ENCODE data around the gene IQSEC3.

The IQSEC3 gene

DNA sequence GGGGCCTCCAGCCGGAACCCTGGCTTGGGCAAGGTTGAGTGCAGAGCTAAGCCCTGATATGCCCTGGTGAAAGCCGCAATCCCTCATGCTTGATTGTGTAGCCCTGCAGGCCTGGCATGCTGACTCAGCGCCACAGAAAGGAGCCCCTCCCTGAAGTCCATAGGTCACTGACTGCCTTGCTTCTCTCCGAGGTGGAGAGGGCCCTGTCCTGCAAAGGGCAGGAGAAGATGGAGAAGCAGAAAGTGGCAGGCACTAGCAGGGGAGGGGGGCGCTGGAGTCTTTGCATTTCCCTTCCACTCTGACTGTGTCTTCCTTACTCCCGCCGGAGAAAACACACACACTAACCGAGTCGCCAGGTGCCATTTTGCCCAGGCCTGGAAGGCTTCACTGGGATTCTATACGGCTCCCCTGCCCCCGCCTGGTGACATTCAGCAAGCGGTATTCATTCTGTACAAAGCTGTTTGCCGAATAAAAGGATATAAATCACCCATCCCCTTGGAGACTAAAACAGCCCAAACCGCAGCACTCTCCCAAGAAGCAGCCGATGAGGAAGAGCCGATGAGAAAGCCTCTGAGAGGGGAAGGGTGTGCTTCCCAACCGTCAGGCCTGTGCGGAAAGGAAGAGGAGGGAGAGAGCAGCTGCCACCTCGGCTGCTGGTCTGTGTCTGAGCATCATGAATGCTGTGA, 77.5 kb downstream of the IQSEC3 start:
- no peak for FAIRE-seq

DNA sequence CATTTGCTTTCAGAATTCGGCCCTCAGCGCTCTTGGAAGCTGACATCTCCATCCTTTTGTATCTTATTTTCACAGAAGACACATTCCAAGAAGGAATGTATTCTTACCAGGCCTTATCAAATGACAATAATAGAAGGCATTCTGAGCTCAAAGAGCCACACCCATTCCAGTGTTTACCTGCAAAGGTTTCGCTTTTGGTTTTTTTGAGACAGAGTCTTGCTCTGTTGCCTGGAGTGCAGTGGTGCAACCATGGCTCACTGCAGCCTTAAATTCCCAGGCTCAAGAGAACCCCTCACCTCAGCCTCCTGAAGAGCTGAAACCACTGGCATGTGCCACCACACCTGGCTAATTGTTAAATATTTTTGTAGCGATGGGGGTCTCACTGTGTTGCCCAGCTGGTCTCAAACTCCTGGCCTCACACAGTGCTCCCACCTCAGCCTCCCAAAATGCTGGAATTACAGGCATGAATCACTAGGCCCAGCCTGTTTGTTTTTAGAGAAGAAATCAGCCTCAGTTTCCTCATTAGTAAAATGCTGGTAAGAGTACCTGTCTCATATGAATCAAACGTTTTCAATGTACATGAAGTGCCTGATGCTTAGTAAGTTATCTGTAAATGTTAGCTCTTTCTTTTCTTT, 78.2 kb downstream of the IQSEC3 start:
- FAIRE-seq, result no peak

DNA sequence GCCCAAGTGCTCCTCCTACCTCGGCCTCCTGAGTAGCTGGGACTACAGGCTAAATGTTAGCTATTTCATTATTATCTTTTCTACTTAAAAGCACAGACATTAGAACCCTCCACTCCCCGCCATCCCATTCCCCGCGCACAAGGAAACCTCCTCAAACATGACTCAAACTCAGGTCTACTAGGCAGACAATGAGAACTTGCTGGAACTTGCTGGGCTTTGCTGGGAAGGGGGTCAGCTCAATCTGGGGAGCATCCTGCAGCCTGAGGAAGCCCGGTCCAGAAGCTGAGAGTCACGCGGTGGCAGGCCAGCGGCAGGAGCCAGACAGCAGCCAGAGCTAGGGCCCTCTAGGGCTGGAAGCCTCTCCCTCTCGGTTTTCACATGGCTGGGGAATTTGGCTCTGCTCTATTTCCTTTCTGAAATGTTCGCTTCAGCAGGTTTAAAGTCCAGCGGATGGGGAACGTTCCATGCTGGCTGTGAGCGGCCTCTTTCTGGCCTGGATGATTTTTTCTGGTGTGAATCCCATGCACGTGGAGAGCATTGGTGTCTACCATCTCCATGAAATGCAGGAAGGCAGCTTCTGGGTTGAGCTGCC, 78.9 kb downstream of the IQSEC3 start:
- no peak for FAIRE-seq

DNA sequence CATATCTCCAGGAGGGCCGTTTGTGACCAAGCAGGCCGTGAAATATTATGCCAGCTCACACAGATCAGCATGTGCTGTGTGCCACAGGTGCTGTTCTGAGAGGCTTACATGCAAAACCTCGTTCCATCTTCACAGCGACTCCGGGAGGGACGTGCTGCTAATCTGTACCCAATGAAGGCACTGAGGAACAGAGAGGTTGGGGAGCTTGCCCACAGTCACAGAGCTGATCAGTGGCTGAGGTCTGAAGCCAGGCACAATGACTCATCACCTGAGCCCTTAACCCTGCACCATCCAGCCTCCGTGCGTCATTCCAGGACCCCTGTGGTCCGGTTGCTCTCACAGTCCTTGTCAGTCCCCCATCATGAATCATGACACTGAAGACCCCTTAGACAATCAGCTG, 80.7 kb downstream of the IQSEC3 start:
- no peak for FAIRE-seq

DNA sequence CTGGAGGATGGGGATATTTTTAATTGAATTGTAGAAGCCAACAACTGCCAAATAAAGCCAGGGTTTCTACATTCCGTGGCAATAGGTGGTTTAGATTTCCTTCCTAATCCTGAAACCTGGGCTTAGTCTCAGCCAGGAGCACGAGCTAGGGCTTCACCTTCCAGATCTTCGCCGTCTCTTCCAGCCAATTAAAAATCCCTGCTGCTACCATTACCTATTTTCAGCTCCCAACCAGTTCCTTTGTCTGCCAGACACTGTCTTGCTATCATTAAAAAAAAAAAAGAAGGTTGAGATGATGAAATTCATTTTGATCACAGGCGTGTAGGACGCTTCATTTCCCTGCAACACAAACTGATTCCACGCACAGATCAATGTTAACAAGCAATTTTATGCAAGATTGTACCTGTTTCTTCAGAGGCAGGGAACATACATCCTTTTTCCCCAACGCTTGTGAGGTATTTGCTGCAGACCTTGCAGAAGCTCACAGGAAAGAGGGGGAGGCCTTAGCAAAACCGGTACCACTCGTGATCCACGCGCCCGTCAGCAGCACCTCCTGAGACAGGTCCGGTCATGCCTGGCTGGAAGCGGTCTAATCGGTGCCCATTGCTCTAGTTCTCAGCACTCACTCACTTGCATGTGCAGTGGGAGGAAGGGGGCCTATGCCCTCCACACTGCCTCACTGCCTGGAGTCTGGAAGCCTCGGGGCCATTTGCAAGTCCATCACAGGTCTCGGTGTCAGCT, 82.3 kb downstream of the IQSEC3 start:
- FAIRE-seq, result no peak

DNA sequence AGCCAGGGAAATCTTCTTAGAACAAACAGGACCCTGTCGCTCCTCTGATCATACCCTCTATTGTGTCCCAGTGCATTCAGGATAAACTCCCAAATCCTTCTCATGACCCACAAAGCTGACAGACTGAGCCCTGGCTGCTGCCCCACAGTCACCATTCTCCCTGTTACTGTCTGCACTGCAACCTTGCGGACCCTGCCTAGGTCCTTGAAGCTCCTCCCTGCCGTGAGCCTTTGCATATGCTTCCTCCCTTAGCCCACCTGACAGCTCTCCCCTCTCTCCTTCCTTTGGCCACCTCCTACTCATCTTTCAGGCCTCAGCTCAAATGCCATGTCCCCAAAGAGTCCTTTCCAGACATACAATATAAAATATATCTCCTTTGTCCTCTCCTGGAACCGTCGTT, 85.0 kb downstream of the IQSEC3 start:
- no peak for FAIRE-seq

DNA sequence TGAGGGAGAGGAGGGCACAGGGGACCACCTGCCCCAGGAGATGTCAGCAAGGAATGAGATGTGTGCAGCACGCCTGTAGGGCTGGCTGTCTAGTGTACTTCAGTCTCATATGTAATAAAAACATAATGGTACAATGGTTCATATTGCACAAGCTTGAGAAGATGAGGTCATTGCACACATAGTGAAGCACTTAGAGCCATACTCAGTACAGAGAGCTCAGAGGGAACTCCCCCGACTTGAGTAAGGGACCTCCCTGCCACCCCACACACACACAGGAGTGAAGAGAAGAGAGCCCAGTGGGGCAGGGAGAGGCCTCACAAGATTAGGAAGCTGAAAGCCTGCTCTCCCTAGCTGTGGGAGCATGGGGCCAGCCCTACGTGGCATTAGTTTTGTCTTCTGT, 85.9 kb downstream of the IQSEC3 start:
- FAIRE-seq, result no peak

DNA sequence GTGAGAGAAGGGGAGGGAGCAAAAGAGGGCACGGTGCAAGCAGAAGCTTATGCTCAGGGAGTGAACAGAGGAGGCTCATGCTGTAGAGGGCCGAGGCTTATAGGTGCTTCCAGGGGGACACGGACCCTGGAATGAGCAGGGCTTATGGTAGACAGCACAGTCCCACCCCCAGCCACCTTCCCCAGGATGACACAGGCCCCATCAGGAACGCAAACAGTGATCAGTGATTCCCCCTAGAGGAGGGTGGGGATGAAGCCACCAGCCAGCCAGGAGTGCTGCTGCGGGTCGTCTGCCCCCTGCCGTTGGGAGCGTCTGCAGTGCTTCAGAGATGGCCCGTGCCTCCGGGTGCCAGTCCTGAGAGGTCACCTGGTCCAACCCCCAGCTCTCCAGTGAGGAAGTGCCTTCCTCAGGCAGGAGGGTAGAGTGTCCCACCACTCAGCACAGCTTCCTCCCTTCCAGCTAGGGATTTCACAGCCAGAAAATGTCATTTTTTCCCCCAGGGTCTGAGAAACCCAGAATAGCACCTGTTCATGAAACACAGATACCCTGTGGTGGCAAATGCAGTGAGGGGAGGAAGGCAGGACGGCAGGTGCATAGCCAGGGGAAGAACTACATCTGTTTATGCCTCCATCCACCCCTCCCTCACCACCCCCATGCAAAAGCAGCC, 86.6 kb downstream of the IQSEC3 start:
- FAIRE-seq, result no peak

DNA sequence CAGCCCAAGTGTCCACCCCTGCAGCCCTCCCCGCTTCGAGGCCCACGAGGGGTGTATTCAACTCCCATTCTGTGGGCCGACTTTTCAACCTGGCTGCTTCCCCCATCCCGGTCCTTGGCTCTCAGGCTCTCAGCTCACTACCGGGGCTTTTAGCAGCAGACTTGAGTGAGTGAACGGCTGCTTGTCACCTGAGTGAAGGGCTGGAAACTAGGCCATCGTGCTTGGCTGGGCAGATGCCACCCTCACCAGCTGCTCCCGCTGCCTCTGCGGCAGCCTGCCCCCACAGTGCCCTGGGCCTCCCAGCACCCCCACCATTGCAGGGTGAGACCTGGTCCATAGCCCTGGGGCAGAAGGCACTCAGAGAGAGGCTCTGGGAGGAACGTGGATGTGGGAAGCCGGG, 87.5 kb downstream of the IQSEC3 start:
- FAIRE-seq, result no peak

DNA sequence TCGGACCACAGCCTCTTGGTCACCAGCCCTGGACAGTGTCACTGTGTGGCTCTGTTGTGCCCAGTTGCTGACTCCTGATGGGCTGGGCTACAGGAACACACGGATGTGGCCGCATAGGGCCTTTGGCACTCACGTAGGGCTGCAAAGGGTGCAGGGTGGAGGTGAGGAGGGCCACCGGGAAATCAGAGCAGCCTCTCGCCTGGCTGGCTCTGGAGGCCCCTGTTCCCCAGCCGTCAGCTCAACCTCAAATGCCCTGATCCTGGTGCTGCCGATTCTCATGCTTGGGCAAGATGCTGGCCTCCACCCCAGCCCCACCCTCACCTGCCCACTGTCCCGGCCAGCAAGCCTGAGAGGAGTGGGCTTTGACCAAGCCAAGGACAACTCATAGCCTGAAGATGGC, 88.4 kb downstream of the IQSEC3 start:
- no peak for FAIRE-seq

DNA sequence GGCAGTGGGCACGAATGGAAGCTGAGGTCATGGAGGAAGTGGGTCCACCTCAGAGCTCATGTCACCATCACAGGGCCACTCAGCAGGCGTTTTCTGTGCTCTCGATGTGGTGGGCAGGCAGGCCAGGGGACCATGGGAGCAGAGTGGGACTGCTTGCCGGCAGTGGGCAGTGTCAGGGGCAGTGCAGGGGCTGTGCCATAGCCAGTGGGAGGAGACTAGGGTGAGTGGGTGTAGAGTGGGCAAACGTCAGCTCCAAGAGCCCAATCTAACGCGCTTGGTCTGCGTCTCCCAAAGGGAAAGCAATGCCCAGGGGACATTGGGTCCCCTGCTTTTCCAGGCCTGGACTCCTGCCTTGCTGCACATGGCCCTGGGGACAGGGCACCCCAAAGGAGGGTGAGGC, 89.1 kb downstream of the IQSEC3 start:
- no peak for FAIRE-seq

DNA sequence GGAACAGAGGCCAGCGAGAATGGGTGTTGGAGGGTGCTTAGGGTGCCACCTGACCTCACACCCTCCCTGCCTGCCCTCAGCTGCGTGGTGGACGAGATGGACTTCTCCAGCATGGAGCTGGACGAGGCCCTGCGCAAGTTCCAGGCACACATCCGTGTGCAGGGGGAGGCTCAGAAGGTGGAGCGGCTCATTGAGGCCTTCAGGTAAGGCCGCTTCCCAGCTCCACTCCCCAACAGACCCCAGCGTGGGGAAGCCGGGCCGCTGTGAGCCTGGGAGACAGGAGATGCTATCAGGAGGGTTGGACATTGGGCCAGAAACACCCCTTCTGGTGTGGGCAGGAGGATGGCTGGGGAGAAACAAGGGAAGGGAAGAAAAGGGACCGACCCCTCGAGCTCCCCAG, 90.4 kb downstream of the IQSEC3 start:
- FAIRE-seq, result no peak

DNA sequence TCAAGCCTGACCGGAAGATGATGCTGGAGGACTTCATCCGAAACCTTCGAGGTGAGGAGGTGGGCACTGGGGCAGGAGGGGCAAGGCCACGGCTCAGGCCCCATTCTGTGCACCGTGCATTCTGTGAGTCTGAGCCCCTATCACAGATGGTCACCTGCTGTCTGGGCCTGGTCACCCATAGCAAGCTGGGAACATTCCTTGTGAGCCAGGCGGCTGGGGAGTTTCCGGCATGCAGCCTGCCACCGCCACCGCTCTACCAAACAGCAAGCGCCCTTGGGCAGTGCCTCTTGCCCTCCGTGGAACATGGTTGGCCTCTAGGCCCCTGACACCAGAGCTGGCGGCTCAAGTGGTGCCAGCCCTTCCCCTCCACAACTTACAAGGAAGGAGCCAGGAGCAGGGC, 91.1 kb downstream of the IQSEC3 start:
- no peak for FAIRE-seq

DNA sequence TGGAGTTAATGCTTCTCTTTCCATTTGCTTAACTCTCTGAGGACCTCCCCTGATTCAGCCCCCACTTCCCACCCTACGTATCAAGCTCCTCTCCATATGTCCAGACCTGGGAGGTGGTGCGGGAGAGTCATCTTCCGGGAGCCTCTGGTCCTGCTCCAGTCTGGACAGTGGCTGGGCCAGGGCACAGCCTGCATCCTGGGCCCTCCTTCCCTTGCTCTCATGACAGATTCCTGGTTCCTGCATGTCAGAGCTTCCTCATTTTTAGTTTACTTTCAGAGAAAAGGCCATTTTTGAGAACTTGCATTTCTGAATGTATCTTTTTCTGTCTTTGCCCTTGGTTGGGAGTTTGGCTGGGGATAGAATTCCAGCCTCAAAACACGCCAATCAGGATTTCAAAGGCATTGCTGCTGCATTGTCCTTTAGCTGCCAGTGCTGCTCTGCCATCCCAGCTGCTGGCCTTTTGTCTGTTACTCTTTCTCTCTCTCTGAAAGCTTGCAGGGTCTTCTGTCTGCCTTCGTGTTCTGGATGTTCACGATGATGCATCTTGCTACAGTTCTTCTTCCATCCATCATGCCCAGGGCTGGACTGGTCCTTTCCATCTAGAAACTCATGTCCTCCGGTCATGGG, 92.7 kb downstream of the IQSEC3 start:
- no peak for FAIRE-seq

DNA sequence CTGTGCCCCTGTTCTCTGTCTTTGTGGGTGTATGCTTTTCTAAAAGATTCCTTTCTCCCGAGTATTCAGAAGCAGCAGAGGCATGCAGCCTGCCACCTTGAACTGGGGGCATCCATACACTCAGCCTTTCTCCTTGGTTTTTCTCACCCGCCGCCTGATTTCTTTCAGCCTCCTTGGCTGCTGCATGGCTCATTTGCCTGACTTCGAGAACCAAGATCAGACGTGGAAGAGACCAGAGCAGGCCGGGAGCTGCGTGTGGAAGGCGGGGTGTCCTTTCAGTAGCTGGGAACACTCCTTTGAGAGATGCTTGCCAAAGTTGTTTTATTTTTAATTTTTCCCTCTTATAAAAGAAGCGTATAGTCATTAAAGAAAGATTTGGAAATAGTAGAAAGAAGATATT, 94.3 kb downstream of the IQSEC3 start:
- no peak for FAIRE-seq

DNA sequence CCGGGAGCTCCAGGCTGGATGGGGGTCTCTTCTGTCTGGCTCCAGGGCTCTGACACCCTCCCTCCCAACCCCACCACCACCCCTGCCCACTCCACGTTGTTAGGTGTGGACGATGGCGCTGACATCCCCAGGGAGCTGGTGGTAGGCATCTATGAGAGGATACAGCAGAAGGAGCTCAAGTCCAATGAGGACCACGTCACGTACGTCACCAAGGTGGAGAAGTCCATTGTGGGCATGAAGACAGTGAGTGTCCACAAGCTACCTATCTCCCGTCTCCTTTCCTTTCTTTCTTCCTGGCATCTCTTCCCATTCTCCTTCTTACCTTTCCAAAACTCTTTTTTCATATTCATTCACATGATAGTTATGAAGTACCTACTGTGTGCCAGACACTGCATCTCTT, 95.3 kb downstream of the IQSEC3 start:
- FAIRE-seq, result no peak

DNA sequence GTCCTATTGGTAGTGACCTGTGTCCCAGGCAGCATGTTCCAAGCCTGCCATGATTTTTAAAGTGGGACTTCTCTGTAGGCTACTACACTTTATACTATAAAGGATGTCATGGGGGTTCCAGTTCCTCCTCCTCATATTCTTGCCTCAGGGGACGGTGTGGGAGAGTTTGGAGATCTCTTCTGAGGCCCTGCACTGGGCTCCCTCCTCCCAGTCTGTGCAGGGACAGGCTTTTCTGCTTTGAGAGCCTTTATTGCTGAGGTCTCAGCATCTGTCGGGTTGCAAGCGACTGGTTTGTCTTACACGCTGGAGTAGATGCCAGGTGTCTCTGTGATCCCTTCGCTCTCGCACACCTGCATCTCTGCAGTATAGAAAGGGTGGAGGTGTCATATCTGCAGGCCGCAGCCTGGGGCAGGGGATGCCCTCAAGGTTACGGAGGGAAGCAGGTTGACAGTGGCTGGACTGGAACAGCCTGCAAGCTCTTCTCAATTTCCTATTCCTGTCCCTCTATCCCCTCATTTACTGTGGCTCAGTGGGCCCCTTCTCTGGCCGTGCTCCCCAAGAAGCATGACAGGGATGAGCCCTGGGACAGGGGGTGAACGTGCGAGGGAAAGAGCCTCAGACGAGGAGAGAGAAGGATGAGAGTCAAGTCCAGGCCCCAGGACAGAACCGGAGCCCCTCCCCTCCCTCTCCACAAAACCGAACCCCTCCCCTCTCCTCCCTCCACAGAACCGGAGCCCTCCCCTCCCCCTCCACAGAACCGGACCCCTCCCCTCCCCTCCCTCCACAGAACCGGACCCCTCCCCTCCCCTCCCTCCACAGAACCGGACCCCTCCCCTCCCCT, 96.1 kb downstream of the IQSEC3 start:
- FAIRE-seq, result no peak

DNA sequence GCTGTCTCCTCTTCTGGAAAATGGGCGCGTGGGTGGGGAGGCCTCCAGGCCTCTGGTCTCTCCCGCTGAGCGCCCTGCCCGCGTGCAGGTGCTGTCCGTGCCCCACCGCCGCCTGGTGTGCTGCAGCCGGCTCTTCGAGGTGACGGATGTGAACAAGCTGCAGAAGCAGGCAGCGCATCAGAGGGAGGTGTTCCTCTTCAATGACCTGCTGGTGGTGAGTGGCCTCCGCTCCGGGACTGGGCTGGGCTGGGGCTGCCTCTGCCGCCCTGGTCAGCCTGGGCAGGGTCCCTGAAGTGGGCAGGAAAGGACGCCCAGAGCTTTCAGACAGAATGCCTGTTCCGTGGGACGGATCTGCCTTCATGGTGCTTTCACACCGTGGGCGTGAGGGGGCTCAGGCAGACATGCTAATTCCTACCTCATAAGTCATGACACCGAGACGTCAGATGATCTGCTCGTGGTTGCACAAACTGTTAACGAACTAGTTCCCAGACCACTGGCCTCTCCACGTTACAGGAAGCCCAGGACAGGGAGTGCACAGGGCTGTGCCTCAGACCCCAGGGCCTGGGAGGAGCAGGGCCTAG, 96.9 kb downstream of the IQSEC3 start:
- no peak for FAIRE-seq

DNA sequence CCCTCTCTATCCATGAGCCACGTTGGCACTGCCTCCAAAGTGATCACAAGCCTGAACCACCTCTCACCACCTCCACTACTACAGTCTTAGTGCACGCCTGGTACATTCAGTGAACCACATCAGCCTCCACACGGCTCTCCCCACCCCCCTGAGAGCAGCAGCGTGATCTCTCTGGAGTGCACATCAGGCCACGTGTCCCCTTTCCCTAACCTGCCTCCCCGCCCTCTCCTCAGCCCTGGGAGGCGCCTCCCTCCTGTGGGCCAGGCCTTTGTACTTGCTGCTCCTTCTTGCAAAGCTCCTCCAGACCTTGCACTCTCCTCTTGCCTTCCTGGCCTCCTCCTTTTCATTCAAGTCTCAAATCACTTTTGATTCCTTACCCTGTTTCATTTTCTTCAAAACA, 97.6 kb downstream of the IQSEC3 start:
- FAIRE-seq, result no peak

DNA sequence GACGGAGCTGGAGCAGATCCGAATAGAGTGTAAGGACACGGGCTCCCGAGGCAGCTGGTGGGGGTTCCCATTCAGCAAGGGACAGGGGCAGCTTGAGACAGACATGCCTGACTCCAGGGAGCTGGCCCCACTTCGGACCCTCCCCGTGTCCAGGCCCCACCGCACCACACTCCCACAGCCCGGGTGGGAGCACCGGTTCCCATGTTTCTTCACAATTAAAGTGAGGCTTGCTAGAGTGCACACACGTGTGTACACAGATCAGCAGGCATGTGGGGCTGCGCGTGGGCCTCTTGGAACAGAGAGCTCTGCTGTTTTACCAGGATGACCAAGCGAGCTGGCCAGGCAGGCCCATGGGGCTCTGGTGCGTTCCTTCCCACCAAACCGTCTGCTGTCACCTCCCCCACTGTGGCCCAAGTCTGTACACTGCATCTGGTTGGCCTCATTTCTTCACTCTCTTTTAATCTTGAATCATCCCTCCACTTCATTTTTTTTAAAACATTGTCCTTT, 99.3 kb downstream of the IQSEC3 start:
- no peak for FAIRE-seq

DNA sequence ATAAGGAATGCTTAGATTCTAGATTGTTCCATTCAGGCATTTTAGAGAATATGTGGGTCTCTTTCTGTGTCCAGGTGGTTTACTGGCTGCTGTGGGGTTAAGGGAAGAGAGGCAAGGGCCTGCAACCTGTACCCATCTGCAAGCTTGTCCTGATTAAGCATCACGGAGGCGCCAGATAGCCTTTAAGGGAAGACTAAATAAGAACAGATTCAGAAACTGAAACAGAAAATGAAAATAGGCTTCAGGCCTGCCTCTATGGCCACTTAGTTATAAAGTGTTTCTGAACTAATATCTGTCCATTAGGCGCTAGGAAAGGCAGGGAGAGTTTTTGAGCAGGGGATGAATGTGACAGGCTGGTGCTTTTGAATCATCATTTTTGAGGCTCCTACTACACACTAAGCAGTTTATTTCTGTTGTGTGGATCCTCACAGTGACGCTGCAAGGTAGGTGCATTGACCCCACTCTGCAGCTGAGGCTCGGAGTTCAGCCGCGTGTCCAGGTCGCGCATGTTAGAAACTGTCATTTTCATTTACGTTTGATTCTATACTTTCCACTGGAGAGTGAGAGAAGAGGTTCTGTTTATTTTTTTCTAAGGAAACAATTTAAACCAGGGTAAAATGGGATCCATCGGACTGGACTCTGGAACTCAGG, 100.0 kb downstream of the IQSEC3 start:
- FAIRE-seq, result no peak

Measured in endometrium (tissue), 2 donors.